ENCODE data around the gene NCK2. TPM values are rescaled to one million over a fixed set of nuclear protein-coding genes. Genes with fewer than 3 reads are reported as not detected.
"Not testable (repeated sequence)": the region's sequence is repeated elsewhere in the genome, so short reads cannot be mapped to it uniquely, and the experiment has no call there.

The NCK2 gene
- polyA plus RNA-seq, 4 donors, result 59.6 to 124 (median 84.3) TPM

GRCh38 chr2:105771291-105771690 lies 26.6 kb downstream of the NCK2 start:
- H3K27me3 ChIP-seq (ENCODE audit: control insufficient read depth in 3 of 3, insufficient read depth in 3 of 3, low read length in 3 of 3); FAIRE-seq; H3K4me3 ChIP-seq (ENCODE audit: low read depth in 1 of 3, low read length in 3 of 3); DNase-seq; H3K27ac ChIP-seq (ENCODE audit: low read depth in 1 of 3, low read length in 2 of 3); H3K4me1 ChIP-seq (ENCODE audit: control insufficient read depth in 3 of 3, insufficient read depth in 2 of 3, low read depth in 1 of 3, low read length in 2 of 3): not testable (repeated sequence)
- WGBS, 3 donors, result 89 to 91% (median 90%) methylated on average over 7 of the region's 7 CpGs
- Histone ChIP-seq H3K36me3 (ENCODE audit: control insufficient read depth in 3 of 3, insufficient read depth in 2 of 3, low read depth in 1 of 3, low read length in 3 of 3) (peaks cover 1 to 49% (median 3%) of the 10 kb centered on the region in 3 donors), H3K9me3 (ENCODE audit: control insufficient read depth in 2 of 2, insufficient read depth in 1 of 2, low read depth in 1 of 2, low read length in 1 of 2) (peaks cover 0 to 15% of the 10 kb centered on the region in 2 donors)

DNA sequence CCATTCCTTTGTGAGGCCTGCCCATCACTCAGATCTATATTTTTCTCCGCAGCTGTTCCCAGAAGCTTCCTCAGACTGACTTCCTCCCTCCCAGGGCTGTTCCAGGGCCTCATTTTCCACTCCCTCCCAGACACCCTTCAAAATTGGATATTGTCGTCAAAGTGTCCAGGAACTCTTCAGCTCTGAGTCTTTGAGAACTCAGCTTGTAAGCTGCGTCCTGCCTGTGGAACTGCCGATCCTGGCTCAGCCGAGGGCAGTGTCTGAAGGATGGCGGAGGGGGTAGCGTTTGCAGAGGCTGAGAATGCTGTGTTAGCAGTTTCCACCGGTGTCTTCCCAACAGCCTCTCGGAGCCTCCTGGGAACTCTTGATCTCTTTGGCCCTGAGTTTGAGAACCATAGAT lies 27.1 kb downstream of the NCK2 start:
- peak overlapping the region in 1 of 3 donors; percentile 30 for H3K27ac ChIP-seq (ENCODE audit: low read depth in 1 of 3, low read length in 2 of 3)
- peaks cover 9 to 11% (median 9%) of the 10 kb centered on the region in 3 donors for H3K4me1 ChIP-seq (ENCODE audit: control insufficient read depth in 3 of 3, insufficient read depth in 2 of 3, low read depth in 1 of 3, low read length in 2 of 3)
- DNase-seq, result no peak

GRCh38 chr2:105772362-105772761 lies 27.6 kb downstream of the NCK2 start:
- H3K36me3 ChIP-seq (ENCODE audit: control insufficient read depth in 3 of 3, insufficient read depth in 2 of 3, low read depth in 1 of 3, low read length in 3 of 3), result peaks cover 0 to 49% (median 1%) of the 10 kb centered on the region in 3 donors
- peaks cover 9 to 16% (median 10%) of the 10 kb centered on the region in 3 donors for H3K4me1 ChIP-seq (ENCODE audit: control insufficient read depth in 3 of 3, insufficient read depth in 2 of 3, low read depth in 1 of 3, low read length in 2 of 3)
- H3K9me3 ChIP-seq (ENCODE audit: control insufficient read depth in 2 of 2, insufficient read depth in 1 of 2, low read depth in 1 of 2, low read length in 1 of 2), result peaks cover 0 to 14% of the 10 kb centered on the region in 2 donors
- no peak overlapping the region for H3K4me3 ChIP-seq (ENCODE audit: low read depth in 1 of 3, low read length in 3 of 3)
- H3K27me3 ChIP-seq (ENCODE audit: control insufficient read depth in 3 of 3, insufficient read depth in 3 of 3, low read length in 3 of 3), result no peaks in the 10 kb centered on the region
- no peak for DNase-seq
- peak overlapping the region in 1 of 3 donors; percentile 3 for H3K27ac ChIP-seq (ENCODE audit: low read depth in 1 of 3, low read length in 2 of 3)
- WGBS, 3 donors, result 65 to 70% (median 66%) methylated on average over 5 of the region's 5 CpGs
- FAIRE-seq, result no peak

More for the DNA sequence above, 27.1 kb downstream of the NCK2 start:
- 56 to 75% (median 73%) methylated on average over 9 of the region's 9 CpGs for WGBS, 3 donors
- Histone ChIP-seq H3K36me3 (ENCODE audit: control insufficient read depth in 3 of 3, insufficient read depth in 2 of 3, low read depth in 1 of 3, low read length in 3 of 3) (peaks cover 1 to 47% (median 2%) of the 10 kb centered on the region in 3 donors), H3K9me3 (ENCODE audit: control insufficient read depth in 2 of 2, insufficient read depth in 1 of 2, low read depth in 1 of 2, low read length in 1 of 2) (peaks cover 0 to 15% of the 10 kb centered on the region in 2 donors), H3K4me3 (ENCODE audit: low read depth in 1 of 3, low read length in 3 of 3) (no peak overlapping the region), H3K27me3 (ENCODE audit: control insufficient read depth in 3 of 3, insufficient read depth in 3 of 3, low read length in 3 of 3) (no peaks in the 10 kb centered on the region)
- no peak for FAIRE-seq

DNA sequence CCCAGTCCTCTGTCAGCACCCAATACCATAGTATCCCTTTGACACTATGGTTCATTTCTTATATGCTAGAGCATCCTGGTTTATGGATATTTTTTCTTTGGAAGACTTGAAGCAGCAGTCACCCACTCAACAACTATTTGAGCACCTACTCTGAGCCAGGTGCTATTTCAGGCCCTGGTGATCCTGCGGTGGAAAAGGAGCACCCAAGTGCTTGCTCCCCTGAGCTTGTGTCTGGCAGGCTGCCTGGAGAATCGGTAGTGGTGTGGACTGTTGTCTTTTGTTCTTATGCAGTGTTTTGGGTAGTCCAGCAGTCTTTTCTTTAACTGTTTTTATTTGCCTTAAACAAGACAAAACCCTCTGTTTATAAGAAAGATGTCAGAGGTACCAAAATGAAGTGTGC lies 28.9 kb downstream of the NCK2 start:
- H3K4me3 ChIP-seq (ENCODE audit: low read depth in 1 of 3, low read length in 3 of 3), result no peak overlapping the region
- FAIRE-seq, result no peak
- peaks cover 9 to 20% (median 14%) of the 10 kb centered on the region in 3 donors for H3K4me1 ChIP-seq (ENCODE audit: control insufficient read depth in 3 of 3, insufficient read depth in 2 of 3, low read depth in 1 of 3, low read length in 2 of 3)
- no peaks in the 10 kb centered on the region for H3K27me3 ChIP-seq (ENCODE audit: control insufficient read depth in 3 of 3, insufficient read depth in 3 of 3, low read length in 3 of 3)
- WGBS, 3 donors, result 28 to 47% (median 43%) methylated on average over 2 of the region's 2 CpGs
- DNase-seq, result no peak
- H3K36me3 ChIP-seq (ENCODE audit: control insufficient read depth in 3 of 3, insufficient read depth in 2 of 3, low read depth in 1 of 3, low read length in 3 of 3), result peaks cover 0 to 52% (median 1%) of the 10 kb centered on the region in 3 donors
- H3K9me3 ChIP-seq (ENCODE audit: control insufficient read depth in 2 of 2, insufficient read depth in 1 of 2, low read depth in 1 of 2, low read length in 1 of 2), result peaks cover 0 to 3% of the 10 kb centered on the region in 2 donors
- no peak overlapping the region for H3K27ac ChIP-seq (ENCODE audit: low read depth in 1 of 3, low read length in 2 of 3)

GRCh38 chr2:105774781-105775337 lies 30.1 kb downstream of the NCK2 start:
- Histone ChIP-seq H3K27ac (ENCODE audit: low read depth in 1 of 3, low read length in 2 of 3) (no peak overlapping the region), H3K27me3 (ENCODE audit: control insufficient read depth in 3 of 3, insufficient read depth in 3 of 3, low read length in 3 of 3) (no peaks in the 10 kb centered on the region), H3K36me3 (ENCODE audit: control insufficient read depth in 3 of 3, insufficient read depth in 2 of 3, low read depth in 1 of 3, low read length in 3 of 3) (peaks cover 0 to 52% (median 1%) of the 10 kb centered on the region in 3 donors), H3K9me3 (ENCODE audit: control insufficient read depth in 2 of 2, insufficient read depth in 1 of 2, low read depth in 1 of 2, low read length in 1 of 2) (no peaks in the 10 kb centered on the region), H3K4me1 (ENCODE audit: control insufficient read depth in 3 of 3, insufficient read depth in 2 of 3, low read depth in 1 of 3, low read length in 2 of 3) (peaks cover 9 to 20% (median 11%) of the 10 kb centered on the region in 3 donors), H3K4me3 (ENCODE audit: low read depth in 1 of 3, low read length in 3 of 3) (no peak overlapping the region)
- whole genome bisulfite sequencing, 3 donors, result 71 to 81% (median 71%) methylated on average over 4 of the region's 4 CpGs
- DNase-seq (no peak), FAIRE-seq (no peak)

DNA sequence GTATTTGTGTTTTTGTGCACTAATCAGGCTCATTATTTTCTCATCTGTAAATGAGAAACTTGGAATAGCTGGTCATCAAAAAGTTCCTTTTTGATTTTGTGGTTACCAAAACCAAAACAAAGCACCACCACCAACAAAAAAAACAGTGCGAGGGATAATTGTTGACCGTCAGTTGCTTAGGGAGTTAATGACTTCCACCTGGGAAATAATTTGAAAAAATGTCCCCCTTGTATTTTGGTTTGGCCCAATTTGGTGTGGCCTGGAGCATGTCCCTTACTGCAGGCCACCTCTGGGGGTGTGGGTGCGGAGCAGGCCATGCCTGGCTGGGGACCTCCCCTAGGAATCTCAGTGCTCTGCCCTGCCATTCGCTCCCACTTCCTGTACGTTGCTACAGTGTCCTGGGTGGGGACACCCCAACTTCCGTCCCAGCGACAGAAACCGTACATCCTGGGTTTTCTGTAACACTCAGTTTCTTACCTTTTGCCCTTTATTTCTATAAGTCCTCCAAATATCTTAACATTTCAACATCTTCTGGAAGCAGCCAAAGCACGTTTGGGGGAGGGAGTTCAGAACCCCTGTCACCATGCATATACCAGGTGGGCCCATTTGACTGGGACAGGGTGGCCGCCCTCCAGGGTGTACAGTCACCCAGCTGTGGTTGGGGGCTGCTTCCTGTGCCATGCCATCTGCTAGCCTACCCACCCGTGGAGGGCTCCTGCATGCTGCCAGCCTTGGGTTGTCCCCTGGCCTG lies 31.3 kb downstream of the NCK2 start:
- Histone ChIP-seq H3K36me3 (ENCODE audit: control insufficient read depth in 3 of 3, insufficient read depth in 2 of 3, low read depth in 1 of 3, low read length in 3 of 3) (peaks cover 0 to 52% (median 1%) of the 10 kb centered on the region in 3 donors), H3K4me3 (ENCODE audit: low read depth in 1 of 3, low read length in 3 of 3) (no peak overlapping the region), H3K4me1 (ENCODE audit: control insufficient read depth in 3 of 3, insufficient read depth in 2 of 3, low read depth in 1 of 3, low read length in 2 of 3) (peaks cover 13 to 20% (median 18%) of the 10 kb centered on the region in 3 donors), H3K27ac (ENCODE audit: low read depth in 1 of 3, low read length in 2 of 3) (peak overlapping the region in 1 of 3 donors; percentile 32), H3K9me3 (ENCODE audit: control insufficient read depth in 2 of 2, insufficient read depth in 1 of 2, low read depth in 1 of 2, low read length in 1 of 2) (no peaks in the 10 kb centered on the region), H3K27me3 (ENCODE audit: control insufficient read depth in 3 of 3, insufficient read depth in 3 of 3, low read length in 3 of 3) (no peaks in the 10 kb centered on the region)
- 66 to 77% (median 70%) methylated on average over 11 of the region's 11 CpGs for WGBS, 3 donors
- FAIRE-seq (no peak), DNase-seq (no peak)

- FAIRE-seq, result no peak
- peak overlapping the region in 2 of 3 donors; percentile 30 to 32 for H3K27ac ChIP-seq (ENCODE audit: low read depth in 1 of 3, low read length in 2 of 3)
Measured at GRCh38 chr2:105776560-105776928, 31.8 kb downstream of the NCK2 start.

DNA sequence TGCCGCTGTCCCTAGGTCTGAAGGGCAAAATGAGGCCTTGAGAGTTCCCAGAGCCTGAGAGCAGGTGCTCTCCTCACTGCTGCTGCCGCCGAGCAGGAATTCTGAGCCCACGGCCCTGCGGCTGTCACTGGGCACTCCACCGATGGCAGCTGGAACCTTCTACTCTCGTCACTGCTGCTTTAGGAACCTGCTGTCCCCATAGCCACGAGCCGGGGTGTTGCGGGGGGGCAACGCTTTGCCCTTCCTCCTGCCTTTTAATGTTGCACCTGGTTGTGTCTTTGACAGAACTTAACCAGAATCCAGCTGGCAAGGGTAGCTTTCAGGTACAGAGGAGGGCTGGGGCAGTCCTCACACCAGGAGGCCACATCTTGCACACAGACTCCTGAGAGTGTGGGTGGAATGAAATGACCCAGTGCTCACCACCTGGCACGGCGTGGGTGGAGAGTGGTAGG lies 32.3 kb downstream of the NCK2 start:
- peak overlapping the region in 1 of 3 donors; percentile 30 for H3K27ac ChIP-seq (ENCODE audit: low read depth in 1 of 3, low read length in 2 of 3)
- FAIRE-seq (no peak), DNase-seq (no peak)
- H3K4me1 ChIP-seq (ENCODE audit: control insufficient read depth in 3 of 3, insufficient read depth in 2 of 3, low read depth in 1 of 3, low read length in 2 of 3), result peaks cover 16 to 23% (median 20%) of the 10 kb centered on the region in 3 donors
- H3K27me3 ChIP-seq (ENCODE audit: control insufficient read depth in 3 of 3, insufficient read depth in 3 of 3, low read length in 3 of 3), result no peaks in the 10 kb centered on the region
- peaks cover 0 to 53% (median 1%) of the 10 kb centered on the region in 3 donors for H3K36me3 ChIP-seq (ENCODE audit: control insufficient read depth in 3 of 3, insufficient read depth in 2 of 3, low read depth in 1 of 3, low read length in 3 of 3)
- no peak overlapping the region for H3K4me3 ChIP-seq (ENCODE audit: low read depth in 1 of 3, low read length in 3 of 3)
- WGBS, 3 donors, result 28 to 75% (median 50%) methylated on average over 13 of the region's 13 CpGs
- H3K9me3 ChIP-seq (ENCODE audit: control insufficient read depth in 2 of 2, insufficient read depth in 1 of 2, low read depth in 1 of 2, low read length in 1 of 2), result no peaks in the 10 kb centered on the region

More at GRCh38 chr2:105776560-105776928, 31.8 kb downstream of the NCK2 start:
- Histone ChIP-seq H3K36me3 (ENCODE audit: control insufficient read depth in 3 of 3, insufficient read depth in 2 of 3, low read depth in 1 of 3, low read length in 3 of 3) (peaks cover 0 to 55% (median 1%) of the 10 kb centered on the region in 3 donors), H3K27me3 (ENCODE audit: control insufficient read depth in 3 of 3, insufficient read depth in 3 of 3, low read length in 3 of 3) (no peaks in the 10 kb centered on the region), H3K4me3 (ENCODE audit: low read depth in 1 of 3, low read length in 3 of 3) (no peak overlapping the region), H3K4me1 (ENCODE audit: control insufficient read depth in 3 of 3, insufficient read depth in 2 of 3, low read depth in 1 of 3, low read length in 2 of 3) (peaks cover 16 to 23% (median 20%) of the 10 kb centered on the region in 3 donors), H3K9me3 (ENCODE audit: control insufficient read depth in 2 of 2, insufficient read depth in 1 of 2, low read depth in 1 of 2, low read length in 1 of 2) (no peaks in the 10 kb centered on the region)
- WGBS, 3 donors, result 16 to 56% (median 32%) methylated on average over 5 of the region's 5 CpGs
- no peak for DNase-seq

All from small intestine (tissue), 7 donors.